HepG2 (cell line): ENCODE results near the gene PTPRM. TPM values are rescaled to one million over a fixed set of nuclear protein-coding genes. Genes with fewer than 3 reads are reported as not detected.

ENCODE experiments used
- AHDC1 ChIP-seq: sonication (generic); formaldehyde crosslinking; IDR thresholded peaks from 2 replicates; pipeline ENCODE4 v1.5.1; 2020; ENCODE audit warnings: mild to moderate bottlenecking, missing genetic modification reagents, borderline replicate concordance
- ARID5B ChIP-seq: IDR thresholded peaks from 2 replicates; pipeline ENCODE4 v1.4.0; 2020; ENCODE audit warnings: mild to moderate bottlenecking, missing genetic modification reagents
- BCL6 ChIP-seq: IDR thresholded peaks from 2 replicates; pipeline ENCODE4 v1.6.1; 2016; ENCODE audit warnings: missing genetic modification reagents, missing compliant biosample characterization
- CENPX ChIP-seq: sonication (generic); formaldehyde crosslinking; IDR thresholded peaks from 2 replicates; pipeline ENCODE4 v1.9.0; 2021; ENCODE audit warnings: mild to moderate bottlenecking, missing genetic modification reagents, moderate library complexity
- ERF ChIP-seq: IDR thresholded peaks from 2 replicates; pipeline ENCODE4 v1.6.1; 2018; ENCODE audit warnings: missing biosample characterization, missing genetic modification reagents
- ETV5 ChIP-seq: IDR thresholded peaks from 2 replicates; pipeline ENCODE4 v1.6.1; 2018; ENCODE audit warnings: missing biosample characterization, missing genetic modification reagents, inconsistent platforms, borderline replicate concordance
- FLYWCH1 ChIP-seq: sonication (generic); formaldehyde crosslinking; IDR thresholded peaks from 2 replicates; pipeline ENCODE4 v1.8.1; 2023; ENCODE audit warnings: mild to moderate bottlenecking, missing genetic modification reagents
- FOSL2 ChIP-seq: sonication (generic); formaldehyde crosslinking; IDR thresholded peaks from 2 replicates; pipeline ENCODE4 v1.4.0; 2020; ENCODE audit warnings: missing genetic modification reagents
- FOXO1 ChIP-seq: sonication (generic); formaldehyde crosslinking; IDR thresholded peaks from 2 replicates; pipeline ENCODE4 v1.4.0; 2020; ENCODE audit warnings: missing genetic modification reagents
- GATAD2A ChIP-seq: IDR thresholded peaks from 2 replicates; pipeline ENCODE4 v1.6.1; 2016
- HIVEP1 ChIP-seq: sonication (generic); formaldehyde crosslinking; IDR thresholded peaks from 2 replicates; pipeline ENCODE4 v1.4.0; 2020; ENCODE audit warnings: mild to moderate bottlenecking, missing genetic modification reagents
- HOXA9 ChIP-seq: sonication (generic); formaldehyde crosslinking; IDR thresholded peaks from 2 replicates; pipeline ENCODE4 v1.8.1; 2022; ENCODE audit warnings: missing genetic modification reagents, mild to moderate bottlenecking, moderate library complexity, borderline replicate concordance
- MIXL1 ChIP-seq: IDR thresholded peaks from 2 replicates; pipeline ENCODE4 v1.6.1; 2016
- RCOR2 ChIP-seq: IDR thresholded peaks from 2 replicates; pipeline ENCODE4 v1.6.1; 2016; ENCODE audit warnings: missing biosample characterization, missing genetic modification reagents
- TCF7L2 ChIP-seq: IDR thresholded peaks from 2 replicates; pipeline ENCODE4 v1.6.1; 2011; ENCODE audit warnings: mild to moderate bottlenecking, low read depth, low read length, moderate library complexity
- TEAD3 ChIP-seq: optimal IDR thresholded peaks from 2 replicates; pipeline ENCODE3; 2016; ENCODE audit warnings: borderline replicate concordance
- ZBTB26 ChIP-seq: IDR thresholded peaks from 2 replicates; pipeline ENCODE4 v1.6.1; 2016; ENCODE audit warnings: missing compliant biosample characterization, missing genetic modification reagents, borderline replicate concordance
- ZBTB7A ChIP-seq: sonication (generic); formaldehyde crosslinking; IDR thresholded peaks from 2 replicates; pipeline ENCODE4 v1.8.0; 2022; ENCODE audit warnings: mild to moderate bottlenecking, missing genetic modification reagents
- ZNF224 ChIP-seq: sonication (generic); formaldehyde crosslinking; IDR thresholded peaks from 2 replicates; pipeline ENCODE4 v1.5.0; 2020; ENCODE audit warnings: mild to moderate bottlenecking, missing genetic modification reagents
- ZNF451 ChIP-seq: sonication (generic); formaldehyde crosslinking; IDR thresholded peaks from 2 replicates; pipeline ENCODE4 v1.5.0; 2020; ENCODE audit warnings: mild to moderate bottlenecking, missing genetic modification reagents
- ZNF772 ChIP-seq: sonication (generic); formaldehyde crosslinking; IDR thresholded peaks from 2 replicates; pipeline ENCODE4 v1.5.0; 2020; ENCODE audit warnings: mild to moderate bottlenecking, missing genetic modification reagents
- polyA plus RNA-seq, 8 experiments: library from polyadenylated mRNA; depleted of rRNA in 3 of 8; stranded (reverse) in 7 of 8; unstranded in 1 of 8; fragments of >200 nt; fragmentation: Illumina TruSeq in 4 of 8; extraction: Trizol in 4 of 8; gene quantifications; 2 replicates each; pipeline versions ENCODE4 v1.2.1 to v1.2.3, GENCODE V29; 2011 to 2016; ENCODE audit warnings: low read depth in 4 of 8, missing spikeins in 1 of 8, mixed read lengths in 1 of 8; ENCODE audit not compliant: insufficient read depth in 1 of 8
- total RNA-seq, 5 experiments: library from RNA; depleted of rRNA; stranded (reverse); fragments of >200 nt; fragmentation: Illumina TruSeq; extraction: Trizol; gene quantifications; 2 replicates each; pipeline ENCODE4 v1.2.3, GENCODE V29; 2016; ENCODE audit warnings: low read depth in 1 of 5

Gene PTPRM
- total and polyA plus RNA-seq, 2 of the 13 experiments (the other 11 are each of a cell fraction or from before 2014, with no cell fraction given) = 12.6 to 108 TPM

GRCh38 chr18:8176554-8176953, 609.4 kb downstream of the PTPRM start (continued):
- TF ChIP-seq ARID5B (CRISPR knock-in tag) = peak; percentile 94
- TF ChIP-seq ZNF224 (CRISPR knock-in tag) = no peak
- TF ChIP-seq FOXO1 (CRISPR knock-in tag) = peak; percentile 37; the same call in 1 of the 2 replicates
- TF ChIP-seq BCL6 = peak; percentile 72
- TF ChIP-seq FOSL2 (CRISPR knock-in tag) = peak; percentile 59
- no peak for TF ChIP-seq TCF7L2
- TF ChIP-seq ZBTB7A = no peak
- TF ChIP-seq TEAD3 (CRISPR knock-in tag) = peak; percentile 48
- peak; percentile 67; the same call in 1 of the 2 replicates for TF ChIP-seq ETV5 (CRISPR knock-in tag)
- TF ChIP-seq CENPX = no peak
- no peak for TF ChIP-seq ZNF451 (CRISPR knock-in tag)
- peak; percentile 56; the same call in 1 of the 2 replicates for TF ChIP-seq AHDC1
- TF ChIP-seq MIXL1 (CRISPR knock-in tag) = peak; percentile 73; the same call in 1 of the 2 replicates
- TF ChIP-seq HOXA9 (CRISPR knock-in tag) = no peak
- TF ChIP-seq ERF (CRISPR knock-in tag) = 0 out of 2 replicates have a peak, but pooled peaks have one; percentile 44
- peak; percentile 93 for TF ChIP-seq ZBTB26
- no peak for TF ChIP-seq FLYWCH1 (CRISPR knock-in tag)
- peak; percentile 59; the same call in 1 of the 2 replicates for TF ChIP-seq GATAD2A (CRISPR knock-in tag)
- 0 out of 2 replicates have a peak, but pooled peaks have one; percentile 46 for TF ChIP-seq RCOR2 (CRISPR knock-in tag)
- no peak for TF ChIP-seq ZNF772 (CRISPR knock-in tag)
- TF ChIP-seq HIVEP1 (CRISPR knock-in tag) = no peak
